OCI-LY7 (cell line): ENCODE data around the gene NCAN.

Source experiments
- EZH2phosphoT487 ChIP-seq: fragments of 200-600 bp; sonication (generic); IDR thresholded peaks from 2 replicates; pipeline ENCODE4 v1.6.1; 2018; ENCODE audit warnings: low read depth, borderline replicate concordance, mild to moderate bottlenecking, mixed run types, antibody characterized with exemption, low read length, moderate library complexity, mixed read lengths
- TF ChIP-seq, protein P1 (sequence below): fragments of 200-600 bp; sonication (generic); conservative IDR thresholded peaks from 2 replicates; pipeline ENCODE4 v1.5.1; 2014; ENCODE audit warnings: mild to moderate bottlenecking, antibody characterized with exemption, low read length, moderate library complexity, mixed read lengths

DNA sequence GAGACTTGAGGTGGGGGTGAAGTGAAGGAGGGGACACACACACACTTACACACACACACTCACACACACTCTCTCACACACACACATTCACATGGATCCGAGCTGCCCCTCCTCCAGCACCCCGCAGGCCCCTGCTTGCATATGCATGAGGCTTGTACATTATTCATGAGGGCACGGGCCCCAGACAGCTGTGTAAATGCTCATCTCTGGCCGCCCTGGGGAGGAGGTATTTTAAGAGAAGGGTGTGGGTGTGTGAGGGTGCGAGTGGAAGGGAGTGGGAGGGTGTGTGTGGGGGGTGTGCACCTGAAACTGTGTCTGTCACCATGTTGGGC, 2.4 kb downstream of the NCAN start:
- TF ChIP-seq, protein P1, sequence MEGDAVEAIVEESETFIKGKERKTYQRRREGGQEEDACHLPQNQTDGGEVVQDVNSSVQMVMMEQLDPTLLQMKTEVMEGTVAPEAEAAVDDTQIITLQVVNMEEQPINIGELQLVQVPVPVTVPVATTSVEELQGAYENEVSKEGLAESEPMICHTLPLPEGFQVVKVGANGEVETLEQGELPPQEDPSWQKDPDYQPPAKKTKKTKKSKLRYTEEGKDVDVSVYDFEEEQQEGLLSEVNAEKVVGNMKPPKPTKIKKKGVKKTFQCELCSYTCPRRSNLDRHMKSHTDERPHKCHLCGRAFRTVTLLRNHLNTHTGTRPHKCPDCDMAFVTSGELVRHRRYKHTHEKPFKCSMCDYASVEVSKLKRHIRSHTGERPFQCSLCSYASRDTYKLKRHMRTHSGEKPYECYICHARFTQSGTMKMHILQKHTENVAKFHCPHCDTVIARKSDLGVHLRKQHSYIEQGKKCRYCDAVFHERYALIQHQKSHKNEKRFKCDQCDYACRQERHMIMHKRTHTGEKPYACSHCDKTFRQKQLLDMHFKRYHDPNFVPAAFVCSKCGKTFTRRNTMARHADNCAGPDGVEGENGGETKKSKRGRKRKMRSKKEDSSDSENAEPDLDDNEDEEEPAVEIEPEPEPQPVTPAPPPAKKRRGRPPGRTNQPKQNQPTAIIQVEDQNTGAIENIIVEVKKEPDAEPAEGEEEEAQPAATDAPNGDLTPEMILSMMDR = no peak
- TF ChIP-seq EZH2phosphoT487 = no peak
